H9 (cell line): ENCODE results near the gene SFMBT1. TPM values are rescaled to one million over a fixed set of nuclear protein-coding genes. Genes with fewer than 3 reads are reported as not detected.

Experiments used
- DNase-seq: peaks from one replicate; pipeline ENCODE4 v3.0.0-alpha.2; 2017
- H2AFZ ChIP-seq: one replicate; pipeline ENCODE4 v1.6.1; 2013; ENCODE audit warnings: mild to moderate bottlenecking, low read length, control low read depth, moderate library complexity
- H2AK5ac ChIP-seq: 2 replicates; pipeline ENCODE4 v1.6.1; 2013; ENCODE audit warnings: low read length, control low read depth, mixed read lengths; ENCODE audit not compliant: insufficient read length
- H2BK120ac ChIP-seq: one replicate; pipeline ENCODE4 v1.6.1; 2013; ENCODE audit warnings: low read depth, mild to moderate bottlenecking, low read length, control low read depth, inconsistent platforms; ENCODE audit not compliant: poor library complexity, severe bottlenecking
- H2BK12ac ChIP-seq: 2 replicates; pipeline ENCODE4 v1.6.1; 2013; ENCODE audit warnings: low read length, control low read depth, mixed read lengths, low read depth; ENCODE audit not compliant: insufficient read length
- H2BK15ac ChIP-seq: 2 replicates; pipeline ENCODE4 v1.6.1; 2013; ENCODE audit warnings: low read depth, low read length, control low read depth
- H2BK20ac ChIP-seq: one replicate; pipeline ENCODE4 v1.6.1; 2013; ENCODE audit warnings: low read depth, mild to moderate bottlenecking, low read length, control low read depth, inconsistent platforms; ENCODE audit not compliant: poor library complexity, severe bottlenecking
- H2BK5ac ChIP-seq: 2 replicates; pipeline ENCODE4 v1.6.1; 2013; ENCODE audit warnings: low read length, control low read depth, mixed read lengths; ENCODE audit not compliant: insufficient read length
- H3K14ac ChIP-seq: 2 replicates; pipeline ENCODE4 v1.6.1; 2013; ENCODE audit warnings: low read length, control low read depth; ENCODE audit not compliant: insufficient read depth
- H3K18ac ChIP-seq: 2 replicates; pipeline ENCODE4 v1.6.1; 2013; ENCODE audit warnings: low read depth, mild to moderate bottlenecking, mixed read lengths, low read length, control low read depth; ENCODE audit not compliant: insufficient read length
- H3K23ac ChIP-seq: 2 replicates; pipeline ENCODE4 v1.6.1; 2013; ENCODE audit warnings: low read length, control low read depth, mixed read lengths, low read depth; ENCODE audit not compliant: insufficient read length
- H3K23me2 ChIP-seq: 2 replicates; pipeline ENCODE4 v1.6.1; 2013; ENCODE audit warnings: low read depth, mild to moderate bottlenecking, mixed read lengths, low read length, control low read depth; ENCODE audit not compliant: insufficient read length, poor library complexity, severe bottlenecking
- H3K27ac ChIP-seq: 2 replicates; pipeline ENCODE4 v1.5.1; 2013; ENCODE audit warnings: low read length, control low read depth, mixed read lengths, low read depth; ENCODE audit not compliant: insufficient read length
- H3K27me3 ChIP-seq: 2 replicates; pipeline ENCODE4 v1.6.1; 2013; ENCODE audit warnings: low read length, control low read depth, inconsistent platforms; ENCODE audit not compliant: insufficient read depth
- H3K4ac ChIP-seq: 2 replicates; pipeline ENCODE4 v1.6.1; 2013; ENCODE audit warnings: low read depth, mild to moderate bottlenecking, control low read depth, inconsistent platforms, low read length, moderate library complexity
- H3K4me1 ChIP-seq: 2 replicates; pipeline ENCODE4 v1.6.1; 2013; ENCODE audit warnings: low read length, control low read depth, inconsistent platforms; ENCODE audit not compliant: insufficient read depth
- H3K4me2 ChIP-seq: 2 replicates; pipeline ENCODE4 v1.6.1; 2013; ENCODE audit warnings: low read length, control low read depth, mixed read lengths; ENCODE audit not compliant: insufficient read length, insufficient read depth
- H3K56ac ChIP-seq: 2 replicates; pipeline ENCODE4 v1.6.1; 2013; ENCODE audit warnings: low read depth, mild to moderate bottlenecking, mixed read lengths, low read length, control low read depth; ENCODE audit not compliant: insufficient read length
- H3K79me1 ChIP-seq: 2 replicates; pipeline ENCODE4 v1.6.1; 2013; ENCODE audit warnings: low read depth, mild to moderate bottlenecking, moderate library complexity, low read length, control low read depth, inconsistent platforms; ENCODE audit not compliant: insufficient read depth, poor library complexity, severe bottlenecking
- H3K79me2 ChIP-seq: 2 replicates; pipeline ENCODE4 v1.6.1; 2013; ENCODE audit warnings: low read length, control low read depth, inconsistent platforms; ENCODE audit not compliant: insufficient read depth
- H3K9ac ChIP-seq: 2 replicates; pipeline ENCODE4 v1.6.1; 2013; ENCODE audit warnings: low read length, control low read depth, mixed read lengths; ENCODE audit not compliant: insufficient read length; ENCODE audit errors: extremely low read depth
- H3K9me3 ChIP-seq: one replicate; pipeline ENCODE4 v1.6.1; 2013; ENCODE audit warnings: low read depth, low read length, inconsistent platforms; ENCODE audit not compliant: control insufficient read depth
- H3T11ph ChIP-seq: one replicate; pipeline ENCODE4 v1.6.1; 2013; ENCODE audit warnings: mild to moderate bottlenecking, low read length, control low read depth, inconsistent platforms
- H4K20me1 ChIP-seq: one replicate; pipeline ENCODE4 v1.6.1; 2013; ENCODE audit not compliant: control insufficient read depth, insufficient read length, insufficient read depth
- H4K5ac ChIP-seq: 2 replicates; pipeline ENCODE4 v1.6.1; 2013; ENCODE audit warnings: low read depth, mild to moderate bottlenecking, mixed read lengths, low read length, control low read depth; ENCODE audit not compliant: insufficient read length
- H4K8ac ChIP-seq: replicated peaks from 2 replicates; pipeline ENCODE4 v1.6.1; 2013; ENCODE audit warnings: low read length, control low read depth, mixed read lengths, low read depth; ENCODE audit not compliant: insufficient read length
- H4K91ac ChIP-seq: 2 replicates; pipeline ENCODE4 v1.6.1; 2013; ENCODE audit warnings: low read depth, mild to moderate bottlenecking, moderate library complexity, mixed read lengths, low read length, control low read depth; ENCODE audit not compliant: insufficient read length
- H3K27ac Mint-ChIP-seq, 3 experiments: 2 replicates in 2 of 3; 3 replicates in 1 of 3; pipeline ENCODE4 v1.8.0; 2020 to 2021; ENCODE audit warnings: mixed read lengths in 3 of 3, mild to moderate bottlenecking in 1 of 3, moderate library complexity in 1 of 3
- H3K27me3 Mint-ChIP-seq: 2 replicates; pipeline ENCODE4 v1.8.0; 2021; ENCODE audit warnings: low read depth, mild to moderate bottlenecking, moderate library complexity, mixed read lengths
- H3K36me3 Mint-ChIP-seq, 3 experiments: 2 replicates in 2 of 3; 3 replicates in 1 of 3; pipeline ENCODE4 v1.8.0; 2020 to 2021; ENCODE audit warnings: low read depth in 3 of 3, mixed read lengths in 3 of 3; ENCODE audit not compliant: insufficient read depth in 1 of 3
- H3K4me1 Mint-ChIP-seq, 2 experiments: 2 replicates each; pipeline ENCODE4 v1.8.0; 2020; ENCODE audit warnings: mixed read lengths in 2 of 2
- H3K4me3 Mint-ChIP-seq, 2 experiments: 2 replicates in 1 of 2; 3 replicates in 1 of 2; pipeline ENCODE4 v1.8.0; 2020 to 2021; ENCODE audit warnings: mild to moderate bottlenecking in 2 of 2, mixed read lengths in 2 of 2, moderate library complexity in 1 of 2
- H3K9me3 Mint-ChIP-seq, 2 experiments: 2 replicates in 1 of 2; 3 replicates in 1 of 2; pipeline ENCODE4 v1.8.0; 2020; ENCODE audit warnings: mild to moderate bottlenecking in 2 of 2, mixed read lengths in 2 of 2, moderate library complexity in 1 of 2
- WGBS: extraction: QIAGEN DNeasy Blood & Tissue Kit; methylation state at CpG from one replicate; pipeline ENCODE4 v1.1.7; 2013; ENCODE audit warnings: missing lambda C conversion rate, low lambda C conversion rate, mixed read lengths; ENCODE audit not compliant: insufficient read length; ENCODE audit errors: extremely low coverage; 5-methylcytosine and 5-hydroxymethylcytosine counted together
- total RNA-seq: library from RNA; stranded (reverse); gene quantifications from 2 replicates; pipeline ENCODE4 v1.2.1, GENCODE V29; 2021
- TF ChIP-seq, protein P1 (sequence below): fragments of 200-600 bp; sonication (generic); conservative IDR thresholded peaks from 3 replicates; pipeline ENCODE4 v1.8.0; 2021; ENCODE audit warnings: antibody characterized with exemption, mild to moderate bottlenecking

Gene SFMBT1
- total RNA-seq, 1 experiment from 2014 or later = 15.3 TPM

- Histone ChIP-seq H2BK120ac (no peak overlapping the region), H2AK5ac (no peak overlapping the region), H4K91ac (no peak overlapping the region), H3K79me1 (no peaks in the 10 kb centered on the region), H3K27me3 (no peaks in the 10 kb centered on the region), H3K4me1 (no peaks in the 10 kb centered on the region), H3K4me2 (no peak overlapping the region), H3K23me2 (no peaks in the 10 kb centered on the region), H3K79me2 (no peaks in the 10 kb centered on the region), H2BK20ac (no peak overlapping the region), H3K27ac (no peak overlapping the region), H3K14ac (no peak overlapping the region), H2AFZ (no peak overlapping the region), H2BK5ac (no peak overlapping the region), H4K20me1 (no peaks in the 10 kb centered on the region), H2BK12ac (no peak overlapping the region), H2BK15ac (no peak overlapping the region), H3K18ac (no peak overlapping the region), H3K9ac (no peak overlapping the region), H3K9me3 (no peaks in the 10 kb centered on the region), H4K8ac (no peak overlapping the region), H3K23ac (no peak overlapping the region), H3K56ac (no peak overlapping the region), H3K4ac (no peak overlapping the region), H3T11ph (no peak overlapping the region), H4K5ac (no peak overlapping the region)
- no CpG with 5 or more reads among the region's 5 CpGs for WGBS
- H3K4me1 Mint-ChIP-seq = no peaks in the 10 kb centered on the region
- H3K27me3 Mint-ChIP-seq = peaks cover 5% of the 10 kb centered on the region
- no peak overlapping the region; a peak in 1 of 5 replicates for H3K4me3 Mint-ChIP-seq
- H3K36me3 Mint-ChIP-seq = no peaks in the 10 kb centered on the region
- peak; percentile 15 for DNase-seq
- H3K27ac Mint-ChIP-seq = 0 out of 7 replicates have a peak overlapping the region, but pooled peaks of 1 of the 3 experiments have one; percentile 55
- no peaks in the 10 kb centered on the region; a peak in 1 of 5 replicates for H3K9me3 Mint-ChIP-seq
- TF ChIP-seq, protein P1, sequence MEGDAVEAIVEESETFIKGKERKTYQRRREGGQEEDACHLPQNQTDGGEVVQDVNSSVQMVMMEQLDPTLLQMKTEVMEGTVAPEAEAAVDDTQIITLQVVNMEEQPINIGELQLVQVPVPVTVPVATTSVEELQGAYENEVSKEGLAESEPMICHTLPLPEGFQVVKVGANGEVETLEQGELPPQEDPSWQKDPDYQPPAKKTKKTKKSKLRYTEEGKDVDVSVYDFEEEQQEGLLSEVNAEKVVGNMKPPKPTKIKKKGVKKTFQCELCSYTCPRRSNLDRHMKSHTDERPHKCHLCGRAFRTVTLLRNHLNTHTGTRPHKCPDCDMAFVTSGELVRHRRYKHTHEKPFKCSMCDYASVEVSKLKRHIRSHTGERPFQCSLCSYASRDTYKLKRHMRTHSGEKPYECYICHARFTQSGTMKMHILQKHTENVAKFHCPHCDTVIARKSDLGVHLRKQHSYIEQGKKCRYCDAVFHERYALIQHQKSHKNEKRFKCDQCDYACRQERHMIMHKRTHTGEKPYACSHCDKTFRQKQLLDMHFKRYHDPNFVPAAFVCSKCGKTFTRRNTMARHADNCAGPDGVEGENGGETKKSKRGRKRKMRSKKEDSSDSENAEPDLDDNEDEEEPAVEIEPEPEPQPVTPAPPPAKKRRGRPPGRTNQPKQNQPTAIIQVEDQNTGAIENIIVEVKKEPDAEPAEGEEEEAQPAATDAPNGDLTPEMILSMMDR = no peak
These were observed 35.4 kb upstream of the SFMBT1 start for GRCh38 chr3:53081318-53081717.
